ENCODE measurements around the gene SENP7. TPM values are rescaled to one million over a fixed set of nuclear protein-coding genes. Genes with fewer than 3 reads are reported as not detected.

The SENP7 gene
- total and polyA plus RNA-seq, 2 donors (not counting 1 experiment from before 2014, with no cell fraction given): 14.7 to 50.3 TPM

GRCh38 chr3:101561630-101562328 lies 48.8 kb upstream of the SENP7 start, which contains the start of gene TRMT10C:
Gene TRMT10C, plus strand, starts transcription at chr3:101561868. Its CDS starts 2,914 bp downstream, at chr3:101564782.
- H3K4me1 Mint-ChIP-seq: peaks cover 36% of the 10 kb centered on the region

More at GRCh38 chr3:101561630-101562328, 48.8 kb upstream of the SENP7 start, which contains the start of gene TRMT10C:
- H3K36me3 ChIP-seq (replicated peaks in 1 of 2; ENCODE audit: control extremely low read depth in 1 of 2, control insufficient read depth in 1 of 2, extremely low read depth in 1 of 2, insufficient read depth in 2 of 2, low read length in 1 of 2): peaks cover 2 to 16% of the 10 kb centered on the region in 2 experiments
- 0% methylated on average over 29 of the region's 35 CpGs for WGBS (ENCODE audit: insufficient coverage)
- H3K9me3 ChIP-seq (ENCODE audit: control extremely low read depth in 1 of 3, control insufficient read depth in 2 of 3, insufficient read depth in 1 of 3, low read length in 2 of 3): peaks cover 0 to 2% (median 0%) of the 10 kb centered on the region in 3 donors
- Mint-ChIP-seq H3K27me3 (peaks cover 7% of the 10 kb centered on the region), H3K4me3 (peak within 1 kb of the TSS; percentile 98), H3K9me3 (ENCODE audit: insufficient read depth) (no peaks in the 10 kb centered on the region), H3K27ac (peak within 1 kb of the TSS; percentile 94)
- TF ChIP-seq EZH2 (IDR thresholded peaks at IDR 0.05; ENCODE audit: borderline replicate concordance, insufficient read depth, low read depth, low read length, poor library complexity, severe bottlenecking): no peak
- TF ChIP-seq CTCF (IDR thresholded peaks at IDR 0.05): no peak
- peaks cover 0 to 25% (median 4%) of the 10 kb centered on the region in 4 experiments for H3K27me3 ChIP-seq (replicated peaks in 1 of 4; ENCODE audit: control extremely low read depth in 1 of 4, control insufficient read depth in 3 of 4, insufficient read depth in 4 of 4, low read length in 3 of 4)
- H2AFZ ChIP-seq (ENCODE audit: insufficient read depth, low read depth, low read length, poor library complexity, severe bottlenecking): peak within 1 kb of the TSS; percentile 91
- intact Hi-C loops (cut with micrococcal nuclease): loop anchor here (1.0 kb wide), 4 partner anchors 12 to 168 kb away; partner anchors contain the start of genes CEP97 and SENP7
- peak within 1 kb of the TSS; percentile 83 to 84 for H3K27ac ChIP-seq (ENCODE audit: low read length in 2 of 2)
- H4K20me1 ChIP-seq (ENCODE audit: control insufficient read depth, insufficient read depth, low read length, poor library complexity, severe bottlenecking): peaks cover 9% of the 10 kb centered on the region
- POLR2A ChIA-PET: interaction anchor here (0.7 to 2.0 kb wide), 3 partner anchors 12 to 115 kb away, joined by 3 to 19 read pairs (median 7); partner anchors contain the start of genes PCNP, SENP7 and ZBTB11
- peak within 1 kb of the TSS; percentile 96 for H3K9ac ChIP-seq (ENCODE audit: low read length)
- ATAC-seq (ENCODE audit: low read depth) (peak; percentile 94), DNase-seq (peak; percentile 96)
- peaks cover 23% of the 10 kb centered on the region in 2 donors for H3K4me1 ChIP-seq (ENCODE audit: control insufficient read depth in 2 of 2, insufficient read depth in 2 of 2, low read length in 2 of 2)
- peak within 1 kb of the TSS; percentile 86 to 96 (median 92) for H3K4me3 ChIP-seq (ENCODE audit: control extremely low read depth in 1 of 5, extremely low read depth in 1 of 5, insufficient read depth in 1 of 5, low read depth in 2 of 5, low read length in 4 of 5)
- peak within 1 kb of the TSS; percentile 77 for H3K4me2 ChIP-seq (replicated peaks; ENCODE audit: low read depth, low read length, poor library complexity, severe bottlenecking)
- peaks cover 34% of the 10 kb centered on the region for H3K79me2 ChIP-seq (ENCODE audit: control insufficient read depth, insufficient read depth, low read length)
- CTCF ChIA-PET: interaction anchor here (1.2 to 5.0 kb wide), 3 partner anchors 12 to 116 kb away, joined by 3 to 33 read pairs (median 3); partner anchors contain the start of gene PCNP

Data from B cell (primary cell).